Kasumi-1 (cell line): Measurements from ENCODE around the gene SLC35E1.
"Not testable (repeated sequence)": the region's sequence is repeated elsewhere in the genome, so short reads cannot be mapped to it uniquely, and the experiment has no call there.

ENCODE experiments used
- DNase-seq, 2 experiments: peaks; one replicate each; lab custom pipeline; 2025; lab: John Stamatoyannopoulos, UW

Gene SLC35E1

GRCh38 chr19:16544473-16545231 lies 27.6 kb downstream of the SLC35E1 start:
- no peak for DNase-seq

DNA sequence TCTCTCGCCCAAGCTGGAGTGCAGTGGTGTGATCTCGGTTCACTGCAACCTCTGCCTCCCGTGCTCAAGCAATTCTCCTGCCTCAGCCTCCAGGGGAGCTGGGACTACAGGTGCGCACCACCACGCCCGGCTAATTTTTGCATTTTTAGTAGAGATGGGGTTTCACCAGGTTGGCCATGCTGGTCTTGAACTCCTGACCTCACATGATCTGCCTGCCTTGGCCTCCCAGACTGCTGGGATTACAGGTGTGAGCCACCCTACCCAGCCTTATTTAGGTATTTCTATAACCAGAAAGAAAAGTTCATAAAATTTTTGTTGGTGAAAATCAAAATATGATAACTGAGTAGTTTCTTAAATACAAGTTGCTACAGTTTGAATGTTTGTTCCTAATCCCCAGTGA lies 28.5 kb downstream of the SLC35E1 start:
- not testable (repeated sequence) for DNase-seq

DNA sequence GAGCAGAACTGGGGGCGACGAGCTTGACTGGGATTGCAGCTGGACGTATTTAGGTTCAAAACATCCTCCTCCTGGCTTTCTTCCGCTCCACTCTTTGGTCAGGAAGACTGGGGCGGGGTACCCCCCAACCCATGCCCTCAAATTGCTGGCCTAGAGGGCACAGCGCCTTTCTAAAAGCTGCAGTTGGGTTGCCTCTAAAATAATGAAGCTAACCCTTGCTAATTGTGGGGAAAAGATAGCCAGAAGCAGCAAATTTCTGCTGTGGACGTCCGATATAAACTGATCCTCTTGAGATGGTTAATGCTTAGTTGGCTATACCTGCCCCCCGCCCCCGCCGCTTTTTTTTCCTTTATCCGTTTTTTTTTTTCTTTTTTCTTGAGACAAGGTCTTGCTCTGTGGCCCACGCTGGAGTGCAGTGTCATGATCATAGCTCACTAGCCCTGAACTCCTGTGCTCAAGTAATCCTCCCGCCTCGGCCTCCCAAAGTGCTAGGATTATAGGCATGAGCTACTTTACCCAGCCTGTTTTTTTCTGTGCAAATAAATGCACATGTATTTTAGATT lies 29.2 kb downstream of the SLC35E1 start:
- DNase-seq, result peak; percentile 33 to 48

GRCh38 chr19:16542045-16542909 lies 29.9 kb downstream of the SLC35E1 start, which contains the start of gene CHERP:
Gene CHERP, minus strand, starts transcription at chr19:16542437. Its CDS starts 59 bp downstream, at chr19:16542378.
- peak; percentile 93 to 94 for DNase-seq

DNA sequence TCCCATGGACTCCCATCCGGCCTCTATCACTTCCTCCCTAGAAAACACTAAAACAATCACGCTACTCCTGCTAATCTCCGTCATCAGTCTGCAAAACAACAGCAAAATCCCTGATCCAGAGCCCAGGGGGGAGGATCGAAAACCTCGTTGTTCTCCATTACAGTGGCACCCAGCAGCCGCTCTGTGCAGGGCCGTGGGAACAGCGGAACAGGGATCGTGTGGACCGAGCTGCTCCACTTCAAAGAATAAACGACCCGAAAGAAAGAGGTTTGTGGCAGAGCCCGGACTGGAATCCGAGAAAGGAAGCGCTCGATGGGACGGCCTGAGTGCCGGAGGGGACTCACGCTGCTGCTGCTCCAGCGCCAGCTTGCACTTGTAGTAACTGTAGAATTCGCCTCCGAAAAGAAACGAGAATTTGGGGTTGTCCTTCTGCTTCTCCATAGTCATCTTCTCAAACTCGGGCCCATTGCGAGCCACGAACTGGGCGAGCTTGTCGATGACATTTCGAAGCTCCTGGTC lies 30.6 kb downstream of the SLC35E1 start:
- peak in 1 of 2 experiments; percentile 33 for DNase-seq

DNA sequence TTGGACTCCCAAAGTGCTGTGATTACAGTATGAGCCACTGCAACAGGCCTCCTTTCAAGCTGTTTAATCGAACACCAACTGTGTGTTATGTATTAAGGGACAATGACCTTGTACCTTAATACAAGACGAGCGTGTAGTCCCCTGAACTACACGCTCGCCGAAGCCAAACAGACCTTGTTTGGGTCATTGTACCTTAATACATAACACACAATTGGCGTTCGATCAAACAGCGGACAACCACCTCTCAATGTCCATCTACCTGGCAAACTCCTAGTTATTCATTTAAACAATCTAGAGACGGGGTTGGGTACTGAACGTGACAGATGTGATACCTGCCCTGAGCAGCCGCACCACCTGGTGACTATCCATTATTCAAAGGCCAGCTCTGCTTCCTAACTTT lies 31.3 kb downstream of the SLC35E1 start:
- DNase-seq, result no peak

DNA sequence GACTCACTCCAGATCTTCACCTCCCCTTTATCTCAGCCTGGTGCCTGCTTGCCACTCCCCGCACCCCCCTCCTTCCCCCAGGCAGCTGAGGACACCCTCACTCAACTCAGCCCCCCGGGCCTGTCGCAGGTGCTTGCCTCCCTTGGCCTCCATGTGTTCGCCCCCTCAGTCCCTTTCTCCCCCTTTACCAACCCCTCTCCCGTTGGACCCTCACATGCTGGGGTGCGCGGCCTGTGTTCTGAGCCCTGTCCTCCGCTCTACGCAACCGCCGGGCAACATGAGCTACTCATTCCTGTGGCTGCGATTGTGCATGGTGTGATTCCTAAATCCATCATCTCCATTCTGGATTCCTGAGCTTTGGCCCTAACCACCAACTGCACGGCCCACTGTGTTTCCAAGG lies 35.1 kb downstream of the SLC35E1 start:
- no peak for DNase-seq

DNA sequence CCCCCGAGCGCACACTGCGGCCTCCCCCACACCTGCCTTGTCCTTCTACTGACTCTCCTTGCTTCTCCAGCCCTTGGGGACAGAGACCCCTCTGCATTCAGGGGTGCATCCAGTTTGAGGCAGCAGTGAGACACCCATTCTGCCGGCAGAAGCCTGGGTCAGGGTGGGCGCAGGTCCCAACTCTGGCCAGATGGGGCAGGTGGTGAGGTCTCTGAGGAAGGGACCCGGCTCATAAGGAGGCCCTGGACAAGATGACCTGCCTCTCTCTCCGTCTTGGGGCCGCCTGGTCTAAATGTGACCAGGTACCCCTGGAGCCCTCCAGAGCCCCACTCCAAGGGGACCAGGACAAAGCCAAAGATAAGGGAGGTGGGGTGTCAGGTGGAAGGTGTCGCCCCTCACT lies 36.1 kb downstream of the SLC35E1 start:
- DNase-seq, result no peak

- DNase-seq, result no peak
Observed at GRCh38 chr19:16535381-16535780, 36.8 kb downstream of the SLC35E1 start.

GRCh38 chr19:16532440-16533234 lies 39.6 kb downstream of the SLC35E1 start:
- DNase-seq, result no peak

DNA sequence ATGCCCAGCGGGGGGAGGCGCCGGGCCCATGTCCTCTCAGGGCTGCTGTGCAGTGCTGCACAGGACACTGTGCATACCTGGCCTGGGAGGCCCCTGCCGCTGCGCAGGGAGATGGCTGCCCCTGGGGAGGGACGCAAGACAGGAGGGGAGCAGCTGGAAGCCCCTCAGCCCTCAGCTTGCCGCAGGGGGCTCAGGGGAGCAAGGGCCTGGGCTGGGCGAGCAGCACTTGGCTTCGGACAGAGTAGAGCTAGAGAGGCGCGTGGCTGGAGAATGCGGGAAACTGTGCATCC lies 40.9 kb downstream of the SLC35E1 start:
- DNase-seq, result no peak

DNA sequence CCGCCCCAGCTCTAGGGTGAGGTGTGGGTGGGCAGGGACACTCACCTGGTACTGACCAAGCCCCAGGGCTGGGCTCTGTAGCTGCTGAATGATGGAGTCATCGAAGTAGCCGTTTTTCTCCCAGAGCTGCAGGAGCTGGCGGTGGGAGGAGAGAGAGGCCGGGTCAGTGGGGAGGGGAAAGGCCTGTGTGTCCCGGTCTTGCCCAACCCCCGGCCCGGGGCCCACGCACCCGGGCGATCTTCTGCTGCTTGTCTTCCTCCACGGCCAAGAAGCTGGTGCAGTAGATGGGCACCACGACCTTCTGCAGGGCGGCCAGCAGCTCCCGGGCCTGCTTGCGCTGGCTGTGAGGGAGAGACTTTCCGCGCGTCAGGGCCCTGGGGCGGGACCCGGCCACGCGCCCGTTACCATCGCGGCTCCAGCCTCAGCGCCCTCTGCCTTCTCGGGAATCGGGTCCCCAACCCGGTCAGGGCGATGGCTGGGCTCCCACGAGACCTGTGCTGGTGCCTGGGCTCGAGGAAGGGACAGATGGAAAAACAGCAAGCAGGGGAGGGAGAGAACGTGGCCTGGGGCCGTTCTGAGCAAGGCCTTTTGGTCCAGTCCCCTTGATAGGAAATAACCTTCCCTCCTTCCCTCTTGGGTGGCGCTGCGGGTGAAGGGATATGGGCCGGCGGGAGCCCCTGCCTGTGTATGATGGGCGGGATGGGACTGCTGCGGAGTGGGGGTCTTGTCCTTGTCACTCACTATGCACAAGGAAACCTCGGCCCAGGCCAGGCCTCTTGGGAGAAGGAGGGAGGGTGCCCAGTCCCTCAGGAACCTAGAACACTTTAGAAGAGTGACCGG lies 41.5 kb downstream of the SLC35E1 start:
- DNase-seq, result no peak

DNA sequence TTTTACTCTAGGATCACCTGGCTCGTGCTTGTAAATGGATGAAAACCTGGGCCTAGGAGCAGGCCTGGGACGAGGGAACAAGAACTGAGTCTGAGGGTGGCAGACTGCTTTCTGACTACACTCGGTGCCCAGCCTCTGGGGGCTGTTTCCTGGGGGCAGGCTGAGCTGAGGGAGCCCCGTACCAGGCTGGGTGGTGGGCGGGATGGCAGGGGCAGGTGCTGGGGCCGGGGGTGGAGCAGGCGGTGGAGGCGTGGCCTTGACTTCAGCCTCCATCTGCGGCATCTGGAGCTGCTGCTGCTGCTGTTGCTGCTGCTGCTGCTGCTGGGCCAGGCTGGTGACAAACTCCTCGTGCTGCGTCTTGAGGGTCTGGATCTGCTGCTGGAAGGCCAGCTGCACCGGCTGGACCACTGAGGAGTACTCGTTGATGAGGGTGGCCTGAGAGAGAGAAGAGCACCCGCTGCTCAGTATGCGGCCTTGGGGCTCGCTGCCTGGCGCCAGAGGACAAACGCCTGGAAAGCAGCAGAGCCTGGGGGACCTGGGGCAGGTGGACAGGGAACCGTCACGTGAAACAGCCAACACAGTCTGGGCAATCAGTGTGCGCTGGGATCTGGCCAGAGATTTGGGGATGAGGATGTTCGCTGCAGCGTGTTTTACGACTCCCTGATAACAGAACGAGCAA lies 42.6 kb downstream of the SLC35E1 start:
- no peak for DNase-seq

- DNase-seq, result peak; percentile 54 to 55
Observed at GRCh38 chr19:16527971-16528521, 44.2 kb downstream of the SLC35E1 start.

- no peak for DNase-seq
Observed at GRCh38 chr19:16527334-16527935, 44.8 kb downstream of the SLC35E1 start.

DNA sequence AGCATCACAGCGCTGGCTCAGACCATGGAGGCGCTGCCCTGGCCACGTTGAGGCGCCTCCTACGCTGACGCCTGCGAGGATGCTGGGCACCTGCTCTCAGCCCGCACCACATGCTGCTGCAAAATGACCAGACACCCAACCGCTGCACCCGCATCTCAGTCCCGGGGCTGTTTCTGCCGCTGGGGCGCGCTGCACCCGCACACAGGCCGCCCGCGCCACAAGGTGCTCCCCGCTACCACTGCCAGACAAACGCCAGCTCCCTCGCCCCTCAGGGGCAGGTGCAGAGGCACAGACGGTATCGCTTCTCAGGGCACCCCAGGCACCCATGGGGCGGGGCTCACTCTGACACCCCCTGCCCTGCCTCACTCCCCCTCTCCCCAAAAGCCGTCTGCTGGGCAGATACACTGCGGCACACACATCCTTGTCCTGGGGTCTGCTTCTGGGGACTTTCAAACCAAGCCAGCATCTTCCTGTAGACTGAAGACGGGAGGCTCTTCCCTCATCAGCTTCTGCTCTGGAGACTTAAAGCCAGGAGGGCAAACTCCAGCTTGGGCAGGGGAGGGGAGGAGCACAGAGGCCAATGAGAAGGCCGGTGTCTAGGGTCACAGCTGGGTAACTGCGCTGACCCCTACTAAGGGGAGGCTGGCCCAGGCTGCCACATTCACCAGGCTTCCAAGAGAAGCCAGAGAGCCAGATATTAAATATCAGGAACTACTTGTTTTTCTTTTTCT lies 46.3 kb downstream of the SLC35E1 start:
- DNase-seq, result no peak

GRCh38 chr19:16524991-16525734 lies 47.1 kb downstream of the SLC35E1 start:
- DNase-seq, result no peak
